ENCODE results near the gene ERICH2. TPM values are rescaled to one million over a fixed set of nuclear protein-coding genes. Genes with fewer than 3 reads are reported as not detected.

The ERICH2 gene
- total RNA-seq, 1 donor from 2014 or later, result not detected

DNA sequence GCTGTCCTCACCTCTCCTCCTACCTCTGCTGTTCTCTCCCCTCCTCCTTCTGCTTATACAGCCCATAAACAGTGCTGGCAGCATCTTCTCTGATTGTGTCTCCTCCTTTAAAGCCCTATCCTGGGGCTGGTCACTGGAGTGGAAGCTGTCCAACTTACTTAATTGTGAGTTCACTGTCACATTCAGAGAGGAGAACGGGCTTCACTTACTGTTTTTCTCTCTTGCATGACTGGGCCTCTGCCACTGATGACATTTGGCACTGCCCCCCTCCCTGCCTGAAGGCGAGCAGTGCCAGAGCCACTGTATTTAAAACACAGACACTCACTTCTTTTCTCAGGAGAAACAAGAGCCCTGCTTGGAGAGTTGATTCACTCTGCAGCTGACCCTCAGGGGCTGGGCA, 58.9 kb downstream of the ERICH2 start:
- intact Hi-C loops (cut with micrococcal nuclease), result no loop called here

DNA sequence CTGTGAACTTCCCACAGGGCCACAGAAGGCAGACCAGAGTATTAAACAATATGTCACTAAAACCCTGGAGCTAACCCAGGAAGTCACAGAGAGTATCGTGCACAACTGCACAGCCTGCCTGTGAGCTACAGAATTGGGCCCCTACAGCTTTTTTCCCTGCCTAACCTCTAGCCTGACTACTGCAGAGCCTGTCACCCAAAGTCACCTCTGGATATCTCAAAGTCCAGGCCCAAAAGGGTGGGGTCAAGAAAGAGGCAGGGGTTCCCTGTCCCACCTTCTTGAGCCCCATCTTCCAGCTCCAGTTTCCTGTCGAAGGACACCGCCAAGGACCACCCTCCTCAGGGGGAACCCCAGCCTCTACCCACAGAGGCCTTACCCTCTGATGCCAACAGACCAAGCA, 60.0 kb downstream of the ERICH2 start:
- intact Hi-C loops (cut with micrococcal nuclease), result no loop called here

DNA sequence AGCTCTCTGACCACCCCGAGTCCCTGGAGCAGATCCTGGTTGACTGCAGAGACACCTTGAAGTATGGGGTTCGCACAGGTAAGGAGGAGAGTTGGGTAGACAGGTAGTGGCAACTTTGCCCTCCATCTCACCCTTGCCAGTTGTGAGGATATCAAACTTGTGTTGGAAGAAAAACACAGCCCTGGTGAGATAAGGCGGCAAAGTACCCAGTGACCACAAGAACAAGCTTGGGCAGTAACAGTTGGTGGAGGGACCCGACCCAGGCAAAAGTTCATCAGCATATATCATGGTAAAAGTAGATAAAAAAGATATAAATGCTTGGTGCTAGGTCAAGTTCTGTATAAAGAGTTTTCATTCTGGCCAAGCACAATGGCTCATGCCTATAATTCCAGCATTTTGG, 60.9 kb downstream of the ERICH2 start:
- intact Hi-C loops (cut with micrococcal nuclease), result no loop called here

DNA sequence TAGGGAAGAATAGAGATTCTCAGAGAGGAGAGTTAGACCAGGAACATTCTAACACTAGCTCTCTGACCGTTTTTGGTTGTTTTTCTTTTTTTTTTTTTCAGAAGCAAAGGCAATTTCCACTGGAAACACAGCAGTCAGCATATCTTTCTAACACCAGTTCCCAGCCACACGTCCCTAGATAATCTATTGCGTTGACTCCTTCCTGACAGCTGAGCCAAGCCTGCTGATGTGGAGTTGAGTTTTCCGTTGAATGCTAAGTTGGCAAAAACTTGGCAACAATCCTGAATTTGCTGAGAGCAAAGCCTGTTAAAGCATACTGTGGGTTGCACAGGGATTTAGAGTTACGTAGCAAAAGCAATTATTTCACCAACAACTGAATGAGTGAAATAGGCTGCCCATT, 65.8 kb downstream of the ERICH2 start:
- intact Hi-C loops (cut with micrococcal nuclease), result no loop called here

DNA sequence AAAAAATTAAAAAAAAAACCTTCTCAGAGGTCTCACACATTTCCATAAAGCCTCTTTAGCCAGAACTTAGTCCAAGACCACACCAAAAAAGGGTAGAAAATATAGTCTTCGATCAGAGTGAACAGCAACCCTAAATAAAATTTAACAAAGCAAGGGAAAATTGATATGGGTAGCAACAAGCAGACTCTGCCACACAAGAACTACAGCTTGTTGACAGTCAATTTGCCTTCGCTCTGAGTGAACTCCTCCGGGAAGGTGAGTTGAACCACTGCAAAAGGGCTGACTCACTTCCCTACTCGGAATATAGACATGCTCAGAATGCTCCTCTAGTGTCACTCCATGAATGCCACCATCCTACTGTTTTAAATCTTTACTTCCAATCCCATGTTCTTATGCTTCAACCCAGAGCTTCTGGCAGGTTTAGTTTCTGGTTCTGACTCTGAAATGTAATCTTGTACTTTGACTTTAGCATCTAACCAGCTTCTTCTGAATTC, 70.6 kb downstream of the ERICH2 start:
- intact Hi-C loops (cut with micrococcal nuclease), result no loop called here

DNA sequence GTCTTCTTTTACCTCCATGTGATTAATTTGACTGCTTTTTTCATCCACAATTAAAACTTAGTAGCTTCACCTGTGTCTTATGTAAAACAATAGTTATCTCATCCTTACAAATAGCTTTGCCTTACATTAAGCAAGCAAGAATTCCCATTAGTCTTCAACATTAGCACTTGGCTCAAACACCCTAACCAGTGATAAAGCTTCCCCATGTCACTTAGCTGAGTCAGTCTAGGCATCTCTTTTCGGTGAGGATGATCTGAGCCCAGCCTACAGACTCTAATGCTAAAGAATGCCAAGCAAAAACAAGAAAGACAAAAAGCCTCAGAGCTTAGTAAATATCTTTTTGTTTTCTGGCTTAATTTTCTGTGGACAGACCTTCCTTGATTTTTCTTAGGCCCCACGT, 72.6 kb downstream of the ERICH2 start:
- intact Hi-C loops (cut with micrococcal nuclease), result no loop called here

DNA sequence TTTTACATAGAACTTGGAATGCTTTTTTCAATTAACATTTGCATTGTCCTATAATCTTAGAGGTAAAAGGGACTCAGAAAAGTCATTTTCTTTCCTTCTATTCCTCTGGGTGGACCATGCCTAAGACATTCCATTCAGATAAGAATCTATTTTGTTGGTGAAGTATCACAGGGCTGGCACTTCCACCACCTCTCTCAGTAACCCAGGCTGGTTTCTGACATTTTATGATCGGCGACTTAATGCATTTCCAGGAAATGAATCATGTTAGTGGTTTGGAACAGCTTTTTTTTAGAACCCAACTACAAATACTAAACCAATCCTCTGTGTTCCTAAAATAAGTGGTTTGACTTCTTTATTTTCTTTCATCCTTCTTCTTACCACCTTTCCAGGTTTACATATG, 73.5 kb downstream of the ERICH2 start:
- intact Hi-C loops (cut with micrococcal nuclease), result no loop called here

DNA sequence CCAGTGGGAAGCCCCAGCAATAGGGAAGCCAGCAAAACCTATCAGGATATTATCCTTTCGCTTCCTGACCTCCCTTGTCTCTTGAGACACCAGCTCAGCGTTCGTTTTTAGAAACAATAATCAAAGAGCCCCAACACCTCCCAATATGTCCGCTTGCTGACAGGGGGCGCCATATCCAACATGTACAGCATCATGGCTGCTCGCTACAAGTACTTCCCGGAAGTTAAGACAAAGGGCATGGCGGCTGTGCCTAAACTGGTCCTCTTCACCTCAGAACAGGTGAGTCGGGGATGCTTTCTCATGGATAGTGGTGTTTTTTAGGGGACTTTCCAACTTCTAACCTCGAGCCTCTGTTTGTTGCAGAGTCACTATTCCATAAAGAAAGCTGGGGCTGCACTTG, 75.2 kb downstream of the ERICH2 start:
- intact Hi-C loops (cut with micrococcal nuclease), result no loop called here

DNA sequence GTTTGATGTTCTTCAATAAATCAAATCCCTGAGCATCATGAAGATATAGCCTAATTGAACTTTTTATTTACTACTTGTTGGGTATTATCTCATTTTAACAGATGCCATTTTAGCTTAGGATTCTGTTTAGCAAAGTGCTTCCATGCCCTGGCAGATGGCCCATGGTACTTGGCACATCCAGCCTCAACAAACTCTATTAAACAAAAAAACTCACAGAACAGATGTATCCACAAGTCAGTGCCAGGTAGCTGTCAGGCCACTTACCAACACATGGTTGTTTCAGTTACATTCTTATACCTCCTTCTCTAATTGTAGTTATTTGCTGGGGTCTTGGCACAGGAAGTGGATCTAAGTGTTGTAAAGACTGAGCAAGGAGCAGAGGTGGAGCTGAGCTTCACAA, 76.1 kb downstream of the ERICH2 start:
- intact Hi-C loops (cut with micrococcal nuclease), result no loop called here

DNA sequence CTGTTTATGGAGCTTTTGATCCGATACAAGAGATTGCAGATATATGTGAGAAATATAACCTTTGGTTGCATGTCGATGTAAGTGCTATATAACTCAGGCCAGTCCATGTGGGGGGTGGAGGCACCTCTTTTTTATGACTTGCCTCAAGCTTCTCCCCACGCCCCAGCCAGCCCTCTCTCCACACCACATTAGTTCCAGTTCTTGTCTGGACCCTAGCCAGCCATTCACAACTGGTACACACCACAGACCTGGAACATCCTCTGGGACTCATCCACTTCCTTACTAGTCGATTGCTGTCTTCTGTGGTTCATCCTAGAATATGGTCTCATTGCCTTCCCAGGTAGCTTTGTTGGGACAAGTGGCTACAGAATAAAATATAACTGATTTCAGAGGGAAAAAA, 77.5 kb downstream of the ERICH2 start:
- intact Hi-C loops (cut with micrococcal nuclease), result no loop called here

Other genes starting within 250 kb of the ERICH2 start
- 0.12 and 0.17 TPM in 2 replicates for gene SP5, start 55.0 kb upstream of the ERICH2 start, total RNA-seq
- gene GAD1, start 46.5 kb downstream of the ERICH2 start, total RNA-seq, result 4.0 and 5.1 TPM in 2 replicates
- gene GORASP2, start 158.9 kb downstream of the ERICH2 start, total RNA-seq, result 81.4 and 84.4 TPM in 2 replicates

Data from T-helper 1 cell treated with Interleukin-12 subunit alpha and Interleukin-12 subunit beta and Interleukin-4 antibody, amounts not matched to agents 30 ng/mL and 1 ng/mL, for 36 hours (primary cell).